ENCODE measurements around the gene RTTN. TPM values are rescaled to one million over a fixed set of nuclear protein-coding genes. Genes with fewer than 3 reads are reported as not detected.

Gene RTTN
- total RNA-seq, 2 experiments from 2014 or later: 30.3 to 42.3 TPM

DNA sequence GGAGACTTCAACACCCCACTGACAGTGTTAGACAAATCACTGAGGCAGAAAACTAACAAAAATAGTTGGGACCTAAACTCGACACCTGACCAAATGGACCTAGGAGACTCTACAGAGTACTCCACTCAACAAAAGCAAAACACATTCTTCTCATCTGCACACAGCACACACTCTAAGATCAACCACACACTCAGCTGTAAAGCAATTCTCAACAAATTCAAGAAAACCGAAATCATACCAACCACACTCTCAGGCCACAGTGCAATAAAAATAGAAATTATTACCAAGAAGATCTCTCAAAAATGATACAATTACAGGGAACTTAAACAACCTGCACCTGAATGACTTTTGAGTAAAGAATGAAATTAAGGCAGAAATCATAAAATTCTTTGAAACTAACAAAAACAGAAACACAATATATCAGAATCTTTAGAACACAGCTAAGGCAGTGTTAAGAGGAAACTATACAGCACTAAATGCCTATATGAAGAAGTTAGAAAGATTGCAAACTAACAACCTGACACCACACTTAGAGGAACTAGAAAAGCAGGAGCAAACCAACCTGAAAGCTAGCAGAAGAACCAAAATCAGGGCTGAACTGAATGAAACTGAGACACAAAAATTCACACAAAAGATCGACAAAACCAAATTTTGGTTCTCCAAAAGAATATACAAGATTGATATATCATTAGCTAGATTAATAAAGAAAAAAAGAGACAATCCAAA lies 46.3 kb downstream of the RTTN start:
- Mint-ChIP-seq H3K9me3 (ENCODE audit: low read depth) (peaks cover 5% of the 10 kb centered on the region), H3K27me3 (no peaks in the 10 kb centered on the region), H3K27ac (no peak overlapping the region), H3K4me1 (peaks cover 31% of the 10 kb centered on the region), H3K4me3 (no peak overlapping the region), H3K36me3 (peaks cover 85% of the 10 kb centered on the region)
- no peak for ATAC-seq
- CTCF ChIA-PET: no interaction called here
- no peak for DNase-seq

DNA sequence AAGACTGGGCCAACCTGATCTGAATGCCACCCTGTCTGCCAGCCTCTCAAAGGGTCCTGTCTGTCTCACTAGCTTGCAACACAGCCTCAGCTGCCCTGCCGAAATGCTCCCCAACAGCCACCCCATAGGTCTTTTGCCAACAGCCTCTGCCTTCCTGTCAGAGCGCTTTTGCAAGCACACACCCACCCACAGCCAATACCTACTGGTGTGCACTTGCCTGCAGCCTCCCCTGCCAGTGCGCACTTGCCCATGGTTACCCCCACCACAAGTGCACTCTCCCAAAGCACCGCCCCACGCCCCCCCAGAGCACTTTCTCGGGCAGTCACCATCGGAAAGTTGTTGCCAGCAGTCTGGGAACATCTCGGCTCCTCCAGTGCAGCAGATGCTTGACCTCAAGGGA lies 48.6 kb downstream of the RTTN start:
- H3K27me3 Mint-ChIP-seq: no peaks in the 10 kb centered on the region
- DNase-seq (no peak), ATAC-seq (no peak)
- H3K9me3 Mint-ChIP-seq (ENCODE audit: low read depth): no peaks in the 10 kb centered on the region
- peaks cover 32% of the 10 kb centered on the region for H3K4me1 Mint-ChIP-seq
- peaks cover 71% of the 10 kb centered on the region for H3K36me3 Mint-ChIP-seq
- H3K27ac Mint-ChIP-seq: no peak overlapping the region
- CTCF ChIA-PET: no interaction called here
- no peak overlapping the region for H3K4me3 Mint-ChIP-seq

DNA sequence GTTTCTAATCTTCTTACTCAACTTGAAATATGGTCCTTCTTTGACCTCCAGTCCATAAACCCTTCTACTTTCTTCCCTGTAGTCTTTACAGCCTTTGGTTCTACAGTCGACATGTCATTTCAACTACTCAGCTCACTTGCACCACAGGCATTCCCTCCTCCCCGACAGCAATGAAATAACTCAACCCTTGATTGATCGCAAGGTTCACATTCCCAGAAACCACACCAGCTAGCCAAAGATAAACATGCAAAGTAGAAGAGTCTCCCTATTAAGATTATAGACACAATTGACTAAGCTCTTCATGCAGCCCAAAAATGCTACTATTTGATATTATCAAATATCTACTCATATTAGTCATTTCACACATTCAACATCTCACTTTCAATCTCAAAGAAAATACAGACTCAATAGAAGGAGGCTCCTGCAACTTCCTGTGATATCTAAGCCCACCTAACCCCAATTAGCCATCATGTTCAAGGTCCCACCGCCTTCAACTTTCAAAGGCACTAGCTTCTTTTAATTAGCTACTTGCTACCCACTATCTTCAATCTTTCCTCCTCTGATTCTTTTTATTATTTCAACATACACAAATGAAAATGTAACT lies 50.8 kb downstream of the RTTN start:
- H3K27me3 Mint-ChIP-seq: no peaks in the 10 kb centered on the region
- DNase-seq: no peak
- ATAC-seq: no peak
- H3K4me1 Mint-ChIP-seq: peaks cover 28% of the 10 kb centered on the region
- CTCF ChIA-PET: no interaction called here
- no peak overlapping the region for H3K4me3 Mint-ChIP-seq
- peaks cover 53% of the 10 kb centered on the region for H3K36me3 Mint-ChIP-seq
- H3K9me3 Mint-ChIP-seq (ENCODE audit: low read depth): no peaks in the 10 kb centered on the region
- H3K27ac Mint-ChIP-seq: no peak overlapping the region

DNA sequence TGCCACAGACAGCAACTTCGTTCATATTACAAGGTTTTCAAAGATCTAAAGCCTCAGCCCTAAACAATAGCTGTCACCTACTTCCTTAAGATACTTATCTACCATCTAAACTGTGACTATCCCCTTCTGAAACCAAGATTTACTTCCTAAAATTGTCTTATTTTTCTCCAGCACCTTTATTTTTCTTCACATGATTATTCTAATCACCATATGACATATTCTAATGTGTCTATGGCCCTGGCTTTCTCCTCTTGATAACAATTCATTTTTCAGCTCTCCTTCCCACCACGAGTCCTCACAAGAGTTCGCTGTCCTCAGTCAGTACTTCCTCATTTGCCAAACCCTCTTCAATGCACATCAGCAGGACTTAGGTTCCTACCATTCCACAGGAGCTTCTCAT lies 53.9 kb downstream of the RTTN start:
- peaks cover 37% of the 10 kb centered on the region for H3K36me3 Mint-ChIP-seq
- CTCF ChIA-PET: no interaction called here
- H3K27ac Mint-ChIP-seq: no peak overlapping the region
- H3K4me1 Mint-ChIP-seq: peaks cover 21% of the 10 kb centered on the region
- H3K27me3 Mint-ChIP-seq: no peaks in the 10 kb centered on the region
- H3K4me3 Mint-ChIP-seq: no peak overlapping the region
- DNase-seq: no peak
- no peak for ATAC-seq
- no peaks in the 10 kb centered on the region for H3K9me3 Mint-ChIP-seq (ENCODE audit: low read depth)

DNA sequence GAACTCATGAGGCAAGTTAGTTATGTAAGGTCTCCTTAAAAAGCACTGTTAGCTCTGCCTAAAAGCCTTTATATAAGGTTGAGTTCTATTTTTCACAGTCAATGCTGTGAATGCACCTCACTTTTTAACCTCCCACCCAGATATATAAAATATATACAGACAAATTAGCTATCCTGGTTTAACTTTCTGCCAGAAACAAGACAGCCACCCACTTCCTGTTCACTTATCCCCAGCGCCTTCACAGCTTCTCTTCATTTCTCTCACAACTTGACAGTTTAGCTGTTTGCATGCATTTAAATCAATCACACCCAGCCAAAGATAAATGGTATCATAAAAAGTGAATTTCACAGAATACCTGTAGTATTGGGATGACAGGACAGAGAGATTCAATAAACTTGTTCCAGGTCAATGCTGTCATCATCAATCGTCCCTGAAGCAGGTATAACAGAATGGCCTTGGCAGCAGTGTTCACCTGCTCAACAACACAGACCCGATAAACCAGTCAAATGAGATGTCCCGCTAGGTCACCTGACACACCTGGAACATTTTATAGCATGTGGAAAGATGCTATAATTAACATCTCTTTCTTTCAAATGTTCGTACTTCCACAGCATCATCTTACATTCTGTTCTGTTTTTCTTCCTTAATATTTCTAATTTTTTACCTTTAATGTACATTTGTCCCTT lies 55.7 kb downstream of the RTTN start:
- Mint-ChIP-seq H3K36me3 (peaks cover 32% of the 10 kb centered on the region), H3K27me3 (no peaks in the 10 kb centered on the region), H3K4me3 (no peak overlapping the region), H3K27ac (no peak overlapping the region), H3K9me3 (ENCODE audit: low read depth) (no peaks in the 10 kb centered on the region), H3K4me1 (peaks cover 15% of the 10 kb centered on the region)
- ATAC-seq (no peak), DNase-seq (no peak)
- CTCF ChIA-PET: no interaction called here

DNA sequence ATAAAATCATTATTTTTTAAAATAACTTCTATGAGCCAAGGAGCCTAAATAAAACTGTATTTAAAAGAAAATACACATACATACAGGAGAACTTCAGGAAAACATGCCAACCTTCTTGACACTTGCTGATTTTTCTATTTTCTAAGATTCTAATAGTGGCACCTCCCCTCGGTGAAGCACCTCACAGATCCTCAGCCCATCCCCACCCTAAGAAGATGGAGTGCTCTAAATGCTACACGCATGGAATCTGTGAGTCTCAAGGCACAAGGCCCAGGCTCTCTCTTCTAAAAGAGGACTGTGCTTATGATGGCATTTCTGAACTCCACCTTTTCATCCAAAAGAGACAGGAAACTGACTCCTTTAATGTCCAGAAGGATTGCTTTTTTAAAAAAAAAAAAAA lies 56.3 kb downstream of the RTTN start:
- H3K36me3 Mint-ChIP-seq: peaks cover 33% of the 10 kb centered on the region
- DNase-seq (no peak), ATAC-seq (no peak)
- H3K27me3 Mint-ChIP-seq: no peaks in the 10 kb centered on the region
- H3K4me1 Mint-ChIP-seq: peaks cover 10% of the 10 kb centered on the region
- CTCF ChIA-PET: no interaction called here
- H3K27ac Mint-ChIP-seq: no peak overlapping the region
- H3K9me3 Mint-ChIP-seq (ENCODE audit: low read depth): no peaks in the 10 kb centered on the region
- H3K4me3 Mint-ChIP-seq: no peak overlapping the region

DNA sequence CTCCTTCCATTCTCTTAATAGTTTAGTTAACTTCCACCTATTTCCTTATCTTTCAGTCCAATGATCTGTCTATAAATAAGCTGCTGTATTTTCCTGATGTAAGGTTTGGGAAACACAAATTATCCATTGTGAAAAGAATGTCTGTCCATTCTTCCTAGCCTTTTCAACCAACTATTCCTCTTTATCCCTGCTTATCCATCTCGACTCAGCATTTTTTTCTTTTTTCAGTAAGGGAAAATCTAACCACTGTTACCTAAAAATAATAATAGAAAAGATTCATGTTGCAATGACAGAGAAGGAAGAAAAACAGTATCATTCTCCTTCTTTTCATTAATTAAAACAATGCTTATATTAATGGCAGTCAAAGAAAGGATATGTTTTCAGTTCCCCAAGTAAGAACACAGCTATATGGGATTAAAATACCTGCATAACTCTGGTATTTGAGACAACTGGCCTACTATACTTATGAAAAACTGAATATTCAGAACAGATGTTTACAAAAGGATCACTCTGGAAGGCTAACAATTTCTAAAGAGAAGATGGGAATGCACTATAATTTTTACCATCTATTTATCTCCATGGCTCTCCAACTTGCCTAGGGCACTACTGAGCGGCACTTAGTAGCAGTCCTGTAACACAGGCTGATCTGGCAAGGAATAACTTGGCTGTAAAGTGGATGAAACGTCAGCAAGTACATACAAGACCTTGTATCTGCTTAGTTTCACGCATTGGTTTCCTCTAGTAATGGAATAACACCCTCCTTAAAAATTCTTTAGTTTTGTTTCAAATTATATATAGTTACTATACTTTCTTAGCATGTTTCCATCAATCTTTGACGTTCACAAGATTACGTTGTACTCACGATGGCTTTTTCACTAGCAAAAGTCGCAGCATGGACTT lies 57.2 kb downstream of the RTTN start:
- CTCF ChIA-PET: no interaction called here
- Mint-ChIP-seq H3K4me1 (peaks cover 10% of the 10 kb centered on the region), H3K36me3 (peaks cover 37% of the 10 kb centered on the region), H3K27ac (no peak overlapping the region), H3K4me3 (no peak overlapping the region), H3K27me3 (no peaks in the 10 kb centered on the region), H3K9me3 (ENCODE audit: low read depth) (no peaks in the 10 kb centered on the region)
- ATAC-seq (no peak), DNase-seq (no peak)

DNA sequence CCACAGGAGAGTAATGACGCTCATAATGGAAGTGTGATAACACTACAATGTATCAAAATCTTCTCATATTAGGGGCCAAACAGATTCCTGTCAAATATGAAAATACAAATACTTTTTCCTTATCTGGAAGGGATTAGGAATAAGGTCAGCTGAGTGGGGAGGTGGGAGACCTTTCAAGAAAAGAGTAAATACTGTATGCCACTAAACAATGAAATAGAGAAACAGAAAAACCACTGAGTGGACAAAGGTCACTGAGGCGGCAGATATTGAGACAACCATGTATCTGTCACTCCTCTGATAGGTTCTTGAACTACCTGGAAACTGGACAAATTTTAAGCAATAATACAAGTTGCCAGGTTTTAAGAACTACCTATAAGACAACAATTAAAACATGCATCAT lies 59.3 kb downstream of the RTTN start:
- no peak for ATAC-seq
- Mint-ChIP-seq H3K4me1 (peaks cover 5% of the 10 kb centered on the region), H3K4me3 (no peak overlapping the region), H3K9me3 (ENCODE audit: low read depth) (no peaks in the 10 kb centered on the region), H3K36me3 (peaks cover 49% of the 10 kb centered on the region), H3K27me3 (no peaks in the 10 kb centered on the region), H3K27ac (no peak overlapping the region)
- CTCF ChIA-PET: interaction anchor here (0.7 kb wide), 1 partner anchor 289 kb away, joined by 3 read pairs; no protein-coding TSS in a partner anchor
- DNase-seq: no peak

DNA sequence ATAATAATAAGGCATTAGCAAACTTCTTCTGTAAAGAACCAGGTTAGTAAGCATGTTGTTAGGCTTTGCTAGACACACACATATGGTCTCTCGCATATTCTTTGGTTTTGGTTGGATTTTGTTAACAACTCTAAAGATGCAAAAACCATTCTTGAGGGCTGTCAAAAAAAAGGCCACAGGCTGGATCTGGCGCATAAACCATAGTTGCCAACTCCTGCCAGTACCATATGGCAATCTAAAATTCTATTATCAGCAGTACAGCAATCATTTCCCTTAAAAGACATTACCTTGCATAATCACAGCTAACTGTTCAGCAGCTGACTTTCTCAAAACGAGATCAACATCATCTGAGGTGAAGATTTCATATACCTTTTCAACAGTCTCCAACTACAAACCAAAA lies 63.5 kb downstream of the RTTN start:
- no peak for ATAC-seq
- H3K4me3 Mint-ChIP-seq: no peak overlapping the region
- CTCF ChIA-PET: interaction anchor here (0.5 to 1.1 kb wide), 2 partner anchors 13 to 113 kb away, joined by 3 to 4 read pairs; no protein-coding TSS in a partner anchor

DNA sequence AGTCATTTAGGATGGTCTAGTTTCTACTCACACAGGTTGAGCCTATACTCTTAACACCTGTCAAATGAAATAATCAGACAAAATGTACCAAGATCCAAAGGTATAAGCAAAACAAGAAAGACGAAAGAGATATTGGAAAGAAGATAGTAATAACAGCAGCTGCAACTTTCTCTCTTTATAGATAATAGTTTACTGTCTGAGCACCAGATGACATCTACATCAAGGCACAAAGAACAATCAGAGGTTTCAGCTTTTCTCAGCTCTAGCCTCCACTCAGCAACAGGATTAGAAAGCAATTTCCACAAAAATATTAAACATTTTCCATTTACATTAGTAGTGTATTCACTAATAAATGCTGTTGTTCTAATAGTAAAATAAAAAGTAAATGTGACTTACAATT lies 66.3 kb downstream of the RTTN start:
- Mint-ChIP-seq H3K9me3 (ENCODE audit: low read depth) (no peaks in the 10 kb centered on the region), H3K27me3 (no peaks in the 10 kb centered on the region), H3K27ac (no peak overlapping the region), H3K36me3 (peaks cover 36% of the 10 kb centered on the region), H3K4me3 (no peak overlapping the region), H3K4me1 (no peaks in the 10 kb centered on the region)
- ATAC-seq (no peak), DNase-seq (no peak)
- CTCF ChIA-PET: no interaction called here

More for the DNA sequence above, 63.5 kb downstream of the RTTN start:
- no peak for DNase-seq
- Mint-ChIP-seq H3K36me3 (peaks cover 49% of the 10 kb centered on the region), H3K27ac (no peak overlapping the region), H3K27me3 (no peaks in the 10 kb centered on the region), H3K4me1 (no peaks in the 10 kb centered on the region), H3K9me3 (ENCODE audit: low read depth) (no peaks in the 10 kb centered on the region)

DNA sequence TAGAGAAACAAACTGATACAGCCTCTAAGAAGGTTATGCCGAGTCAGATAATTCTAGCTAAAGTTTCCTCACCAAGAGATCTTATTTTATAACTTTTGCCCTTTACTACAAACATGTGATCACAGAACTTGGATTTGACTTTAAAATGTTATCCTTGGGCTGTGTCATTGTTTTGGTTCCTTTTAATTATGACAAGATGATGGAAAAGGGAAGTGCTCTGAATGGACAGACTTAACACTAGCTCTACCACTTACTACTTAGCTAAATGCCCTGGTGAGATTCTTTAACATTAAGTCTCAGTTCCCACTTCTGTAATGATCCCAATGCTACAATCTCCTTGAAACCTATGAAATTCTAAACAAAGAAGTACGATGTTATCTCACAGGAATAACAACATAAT lies 69.9 kb downstream of the RTTN start:
- Mint-ChIP-seq H3K9me3 (ENCODE audit: low read depth) (no peaks in the 10 kb centered on the region), H3K4me3 (no peak overlapping the region), H3K36me3 (peaks cover 18% of the 10 kb centered on the region), H3K27ac (no peak overlapping the region), H3K4me1 (no peaks in the 10 kb centered on the region), H3K27me3 (no peaks in the 10 kb centered on the region)
- ATAC-seq: no peak
- no peak for DNase-seq
- CTCF ChIA-PET: no interaction called here

DNA sequence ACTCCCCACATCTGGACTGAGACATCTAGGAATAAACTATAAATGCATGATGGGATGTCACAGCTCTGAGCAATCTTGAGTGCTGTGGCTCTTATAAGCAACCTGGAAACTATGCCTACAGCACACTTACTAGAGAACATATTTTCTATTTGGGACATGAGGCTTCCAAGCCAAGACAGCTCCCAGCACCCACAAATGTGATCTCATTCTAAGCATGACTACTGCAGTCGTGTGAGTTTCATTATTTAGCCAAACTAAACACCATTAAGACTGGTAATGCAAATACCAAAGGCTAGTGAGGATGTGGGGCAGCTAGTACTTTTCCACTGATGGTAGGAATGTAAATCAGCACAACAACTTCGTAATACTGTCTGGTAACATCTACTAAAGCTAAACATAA lies 72.5 kb downstream of the RTTN start:
- H3K36me3 Mint-ChIP-seq: peaks cover 31% of the 10 kb centered on the region
- ATAC-seq (no peak), DNase-seq (no peak)
- H3K27me3 Mint-ChIP-seq: no peaks in the 10 kb centered on the region
- H3K9me3 Mint-ChIP-seq (ENCODE audit: low read depth): no peaks in the 10 kb centered on the region
- H3K4me3 Mint-ChIP-seq: no peak overlapping the region
- CTCF ChIA-PET: no interaction called here
- no peak overlapping the region for H3K27ac Mint-ChIP-seq
- H3K4me1 Mint-ChIP-seq: peaks cover 2% of the 10 kb centered on the region

DNA sequence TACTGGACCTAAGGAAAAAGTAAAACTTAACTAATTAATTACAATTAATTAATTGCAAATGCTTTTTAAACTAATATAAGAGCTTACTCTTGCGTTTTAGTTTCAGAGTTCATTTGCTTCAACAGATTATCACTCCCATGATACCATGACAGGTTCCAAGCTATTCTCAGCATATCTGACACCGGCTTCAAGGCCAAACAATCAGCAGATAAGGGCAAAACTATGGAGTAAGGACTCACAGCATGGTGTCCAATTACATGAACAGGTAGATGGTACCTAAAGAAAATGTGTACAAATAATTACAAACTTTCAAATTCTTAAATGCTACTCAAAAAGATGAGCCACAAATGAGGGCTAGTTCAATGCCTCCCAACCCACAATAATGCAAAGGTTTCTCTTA lies 77.2 kb downstream of the RTTN start:
- no peak overlapping the region for H3K4me3 Mint-ChIP-seq
- no peaks in the 10 kb centered on the region for H3K27me3 Mint-ChIP-seq
- CTCF ChIA-PET: interaction anchor here (2.0 kb wide), 1 partner anchor 14 kb away, joined by 4 read pairs; no protein-coding TSS in a partner anchor
- H3K9me3 Mint-ChIP-seq (ENCODE audit: low read depth): no peaks in the 10 kb centered on the region
- peaks cover 28% of the 10 kb centered on the region for H3K36me3 Mint-ChIP-seq
- no peak for ATAC-seq
- H3K4me1 Mint-ChIP-seq: peaks cover 2% of the 10 kb centered on the region
- DNase-seq: no peak
- H3K27ac Mint-ChIP-seq: no peak overlapping the region
